ENCODE results near the gene AMBP.
A peak's percentile ranks its signal among the peaks of the same experiment; 100 is the strongest.

AMBP gene

GRCh38 chr9:114030364-114030763 is 47.7 kb downstream of the AMBP start:
- no peak for DNase-seq

GRCh38 chr9:114029311-114030170 is 48.6 kb downstream of the AMBP start:
- DNase-seq = no peak

- no peak for DNase-seq
Observed at GRCh38 chr9:114028646-114029045, 49.5 kb downstream of the AMBP start.

GRCh38 chr9:114027863-114028465 is 50.1 kb downstream of the AMBP start:
- DNase-seq = no peak

GRCh38 chr9:114027159-114027862 is 50.8 kb downstream of the AMBP start:
- no peak for DNase-seq

- no peak for DNase-seq
Observed at GRCh38 chr9:114026335-114026734, 51.8 kb downstream of the AMBP start.

- DNase-seq = no peak
Observed at GRCh38 chr9:114025760-114026159, 52.3 kb downstream of the AMBP start.

- peak; percentile 38 for DNase-seq
Observed at GRCh38 chr9:114025196-114025753, 52.8 kb downstream of the AMBP start.

GRCh38 chr9:114023961-114024360 is 54.1 kb downstream of the AMBP start:
- DNase-seq = no peak

GRCh38 chr9:114021578-114021977 is 56.5 kb downstream of the AMBP start:
- no peak for DNase-seq

- no peak for DNase-seq
Observed at GRCh38 chr9:114017741-114018715, 60.1 kb downstream of the AMBP start.

- no peak for DNase-seq
Observed at GRCh38 chr9:114016629-114017423, 61.3 kb downstream of the AMBP start.

GRCh38 chr9:114016101-114016500 is 62.0 kb downstream of the AMBP start:
- no peak for DNase-seq

- DNase-seq = no peak
Observed at GRCh38 chr9:114015607-114016006, 62.5 kb downstream of the AMBP start.

- no peak for DNase-seq
Observed at GRCh38 chr9:114014044-114014443, 64.1 kb downstream of the AMBP start.

GRCh38 chr9:114012126-114012525 is 66.0 kb downstream of the AMBP start:
- no peak for DNase-seq

- DNase-seq = no peak
Observed at GRCh38 chr9:114011313-114011712, 66.8 kb downstream of the AMBP start.

Data from fibroblast of skin of back (primary cell).